Measurements from ENCODE around the gene COX7A2. TPM values are rescaled to one million over a fixed set of nuclear protein-coding genes. Genes with fewer than 3 reads are reported as not detected.

Gene COX7A2
- total and polyA plus RNA-seq, 2 of the 4 experiments (the other 2 are of a cell fraction): 174 to 776 TPM

DNA sequence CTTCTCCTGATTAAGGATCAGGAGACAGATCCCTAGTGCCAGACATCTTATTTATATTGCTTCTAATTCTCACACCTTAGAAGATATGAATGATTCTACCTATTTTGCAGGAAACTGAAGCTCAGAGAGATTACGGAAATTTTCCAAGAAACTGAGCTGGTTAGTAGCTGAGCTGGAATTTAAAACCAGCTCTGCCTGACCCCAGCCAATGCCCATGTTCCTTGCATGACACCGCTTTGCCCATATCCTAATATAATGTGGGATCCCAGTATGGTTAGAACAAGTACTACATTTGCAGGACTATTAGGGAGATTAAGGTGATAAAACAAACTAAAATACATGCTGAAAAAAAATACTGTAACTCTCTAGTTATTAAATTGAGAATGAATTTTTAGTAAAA, 39.1 kb upstream of the COX7A2 start:
- H2BK120ac ChIP-seq (ENCODE audit: low read depth, low read length): no peak overlapping the region
- peaks cover 3% of the 10 kb centered on the region; the same call in 1 of the 2 replicates for H3K4me1 ChIP-seq (ENCODE audit: control insufficient read depth, insufficient read depth, low read length)
- no peak overlapping the region for H2BK15ac ChIP-seq (ENCODE audit: low read depth, low read length)
- no peak overlapping the region for H4K91ac ChIP-seq (ENCODE audit: insufficient read depth, low read depth, low read length)
- peak overlapping the region; percentile 95 for H2BK5ac ChIP-seq (ENCODE audit: low read depth, low read length, poor library complexity, severe bottlenecking)
- H3K27me3 ChIP-seq (ENCODE audit: control insufficient read depth, insufficient read depth, low read length): no peaks in the 10 kb centered on the region
- no peak overlapping the region for H2BK20ac ChIP-seq (ENCODE audit: low read depth, low read length)
- H3K4me2 ChIP-seq (ENCODE audit: low read depth, low read length): peak overlapping the region; percentile 99
- ChIA-PET POLR2A (ENCODE audit: unreplicated experiment) (no interaction called here), CTCF (interaction anchor here (0.8 kb wide), 1 partner anchor 15 kb away, joined by 4 read pairs; no protein-coding TSS in a partner anchor)
- H3K4ac ChIP-seq (ENCODE audit: low read depth, low read length): no peak overlapping the region
- H4K5ac ChIP-seq (ENCODE audit: low read depth, low read length): peak overlapping the region; percentile 49; the same call in 1 of the 2 replicates
- no peak for DNase-seq
- H4K20me1 ChIP-seq (ENCODE audit: insufficient read depth, low read length): peaks cover 27% of the 10 kb centered on the region
- TF ChIP-seq RCOR1 (IDR thresholded peaks at IDR 0.05; ENCODE audit: insufficient replicate concordance, low read length) (no peak), CHD1 (IDR thresholded peaks at IDR 0.05; ENCODE audit: low read depth, low read length) (no peak), FOS (IDR thresholded peaks at IDR 0.05; ENCODE audit: low read depth, low read length) (no peak), POLR2A (IDR thresholded peaks at IDR 0.05; ENCODE audit: low read depth, low read length) (no peak), NFE2L2 (IDR thresholded peaks at IDR 0.05; ENCODE audit: low read depth, low read length) (no peak), MXI1 (IDR thresholded peaks at IDR 0.05; ENCODE audit: borderline replicate concordance, low read depth, low read length) (no peak), CEBPB (IDR thresholded peaks at IDR 0.05; ENCODE audit: low read depth, low read length) (no peak), SMC3 (IDR thresholded peaks at IDR 0.05; ENCODE audit: low read depth, low read length) (no peak)
- H3K9me1 ChIP-seq (ENCODE audit: insufficient read depth, low read length): peaks cover 7% of the 10 kb centered on the region; the same call in 1 of the 2 replicates
- peaks cover 0 to 18% of the 10 kb centered on the region in 2 experiments; a peak in 2 of 4 replicates for H3K79me1 ChIP-seq (ENCODE audit: low read depth in 1 of 2, low read length in 2 of 2)
- H3K18ac ChIP-seq (ENCODE audit: low read depth, low read length): peak overlapping the region; percentile 63; the same call in 1 of the 2 replicates
- H3K4me3 ChIP-seq (ENCODE audit: insufficient read depth, low read depth, low read length): peak overlapping the region; percentile 95
- H3K14ac ChIP-seq (replicated peaks; ENCODE audit: low read depth, low read length): no peak overlapping the region; the same call in 1 of the 2 replicates
- no peaks in the 10 kb centered on the region for H3K9me3 ChIP-seq (ENCODE audit: control insufficient read depth, insufficient read depth, low read length)
- H3K36me3 ChIP-seq (ENCODE audit: control insufficient read depth, insufficient read depth, low read length): no peaks in the 10 kb centered on the region; the same call in 1 of the 2 replicates
- peak overlapping the region; percentile 96 for H3K9ac ChIP-seq (ENCODE audit: low read depth, low read length)
- no peak for ATAC-seq (ENCODE audit: low read depth)
- BruUV-seq (replicated peaks): no TSS peak
- no peak overlapping the region for H2AK5ac ChIP-seq (ENCODE audit: low read depth, low read length)
- in situ Hi-C loops (cut with MboI; ENCODE audit: low sequenced_read_pairs): no loop called here
- no peak overlapping the region for H2AK9ac ChIP-seq (replicated peaks; ENCODE audit: low read depth, low read length, poor library complexity)
- peak overlapping the region; percentile 24; the same call in 1 of the 2 replicates for H3K27ac ChIP-seq (ENCODE audit: insufficient read depth, low read length)
- no peak overlapping the region for H4K8ac ChIP-seq (ENCODE audit: low read depth in 2 of 2, low read length in 2 of 2)
- intact Hi-C loops (cut with micrococcal nuclease): loop anchor here (5.0 to 10.0 kb wide), 2 partner anchors 245 to 472 kb away; no protein-coding TSS in a partner anchor
- H3K56ac ChIP-seq (ENCODE audit: extremely low read depth, insufficient read depth, low read length): no peak overlapping the region
- no peak overlapping the region; the same call in 1 of the 2 replicates for H3K23ac ChIP-seq (ENCODE audit: low read depth, low read length)
- dilution Hi-C loops (cut with HindIII; ENCODE audit: low sequenced_read_pairs, unreplicated experiment): no loop called here
- no peak overlapping the region for H2AFZ ChIP-seq (replicated peaks; ENCODE audit: low read length, poor library complexity)
- WGBS, 2 experiments (ENCODE audit: extremely low coverage in 2 of 2, insufficient read length in 1 of 2): no CpG with 5 or more reads among the region's 2 CpGs
